UCSD-AML1 (cell line): ENCODE data around the gene MYL11.

Experiments used
- DNase-seq: peaks from one replicate; lab custom pipeline; 2025; ENCODE audit not compliant: unreplicated experiment; lab: John Stamatoyannopoulos, UW

MYL11 gene

GRCh38 chr16:30369938-30370455 is 4.6 kb upstream of the MYL11 start:
- no peak for DNase-seq

GRCh38 chr16:30370456-30371247 is 4.0 kb upstream of the MYL11 start, which contains the start of gene TBC1D10B:
Gene TBC1D10B (minus strand): TSS chr16:30370494. CDS start chr16:30370183, 311 bp downstream.
- peak; percentile 99 for DNase-seq

GRCh38 chr16:30371248-30371816 is 3.3 kb upstream of the MYL11 start:
- no peak for DNase-seq

- no peak for DNase-seq
Observed at GRCh38 chr16:30372038-30372712, 2.4 kb upstream of the MYL11 start.

GRCh38 chr16:30372725-30373124 is 1.9 kb upstream of the MYL11 start:
- DNase-seq, result no peak

- no peak for DNase-seq
Observed at GRCh38 chr16:30375864-30376263, 1.3 kb downstream of the MYL11 start.

- no peak for DNase-seq
Observed at GRCh38 chr16:30376461-30376902, 1.9 kb downstream of the MYL11 start.

GRCh38 chr16:30377050-30377811 is 2.6 kb downstream of the MYL11 start:
- no peak for DNase-seq

- DNase-seq, result peak; percentile 91
Observed at GRCh38 chr16:30377812-30378235, 3.2 kb downstream of the MYL11 start.

- peak; percentile 99 for DNase-seq
Observed at GRCh38 chr16:30378236-30379157, 3.9 kb downstream of the MYL11 start.

- no peak for DNase-seq
Observed at GRCh38 chr16:30379158-30379783, 4.7 kb downstream of the MYL11 start.

- DNase-seq, result no peak
Observed at GRCh38 chr16:30380072-30380802, 5.6 kb downstream of the MYL11 start.

GRCh38 chr16:30380803-30381208 is 6.2 kb downstream of the MYL11 start:
- DNase-seq, result no peak

- no peak for DNase-seq
Observed at GRCh38 chr16:30381291-30382041, 6.9 kb downstream of the MYL11 start.

GRCh38 chr16:30382111-30382881 is 7.7 kb downstream of the MYL11 start, which contains the start of gene SEPTIN1:
Gene SEPTIN1 (minus strand): TSS chr16:30382561. CDS start chr16:30382542, 19 bp downstream.
- peak; percentile 41 for DNase-seq

GRCh38 chr16:30383521-30383920 is 8.9 kb downstream of the MYL11 start:
- no peak for DNase-seq

GRCh38 chr16:30394592-30395154 is 20.1 kb downstream of the MYL11 start:
- DNase-seq, result no peak
